ENCODE measurements around the gene CGNL1.

CGNL1 gene

GRCh38 chr15:57600197-57600596 is 223.9 kb downstream of the CGNL1 start:
- no peaks in the 10 kb centered on the region for H3K4me1 ChIP-seq (ENCODE audit: insufficient read depth, low read length)
- H3K4me3 ChIP-seq (ENCODE audit: low read depth in 1 of 2, low read length in 2 of 2), result no peak overlapping the region
- H3K79me2 ChIP-seq (ENCODE audit: insufficient read depth, low read length), result no peaks in the 10 kb centered on the region
- H3K36me3 ChIP-seq (ENCODE audit: insufficient read depth, low read length), result no peaks in the 10 kb centered on the region
- ATAC-seq (ENCODE audit: insufficient read depth, low read depth) (no peak), DNase-seq (no peak)
- peaks cover 3% of the 10 kb centered on the region for H3K27me3 ChIP-seq (ENCODE audit: insufficient read depth, low read length, poor library complexity)
- H3K9ac ChIP-seq (ENCODE audit: low read depth, low read length), result no peak overlapping the region
- H3K27ac ChIP-seq (ENCODE audit: low read length), result no peak overlapping the region
- no peaks in the 10 kb centered on the region for H3K9me3 ChIP-seq (ENCODE audit: insufficient read depth, low read length, severe bottlenecking)
- H4K20me1 ChIP-seq (ENCODE audit: insufficient read depth, low read length), result no peaks in the 10 kb centered on the region
- H2AFZ ChIP-seq (ENCODE audit: low read depth, low read length), result no peak overlapping the region
- H3K4me2 ChIP-seq (ENCODE audit: insufficient read depth, low read length), result no peak overlapping the region
- no peak for TF ChIP-seq EZH2 (IDR thresholded peaks at IDR 0.05; ENCODE audit: borderline replicate concordance, low read depth, low read length, severe bottlenecking)
- TF ChIP-seq CTCF (IDR thresholded peaks at IDR 0.05; ENCODE audit: borderline replicate concordance, extremely low read depth, low read length, poor library complexity, severe bottlenecking), result no peak

Data from DND-41 (cell line).